GM21528 (cell line): Measurements from ENCODE around the gene SUFU.

Source experiments
- ATAC-seq: cut with Tn5 transposase; IDR thresholded peaks from one replicate; pipeline ENCODE4 v1.9.1; 2021; ENCODE audit warnings: mild to moderate bottlenecking, moderate library complexity; ENCODE audit not compliant: unreplicated experiment, low FRiP score

SUFU gene

GRCh38 chr10:102546606-102547320 is 43.0 kb downstream of the SUFU start:
- ATAC-seq = no peak

GRCh38 chr10:102549549-102549948 is 45.8 kb downstream of the SUFU start:
- ATAC-seq = no peak

GRCh38 chr10:102550636-102551210 is 47.0 kb downstream of the SUFU start:
- no peak for ATAC-seq

- no peak for ATAC-seq
Measured at GRCh38 chr10:102552533-102552932, 48.8 kb downstream of the SUFU start.

GRCh38 chr10:102553771-102554170 is 50.0 kb downstream of the SUFU start:
- no peak for ATAC-seq

- ATAC-seq = no peak
Measured at GRCh38 chr10:102554531-102554930, 50.8 kb downstream of the SUFU start.

- no peak for ATAC-seq
Measured at GRCh38 chr10:102555781-102556328, 52.1 kb downstream of the SUFU start.

GRCh38 chr10:102557569-102557968 is 53.8 kb downstream of the SUFU start:
- no peak for ATAC-seq

GRCh38 chr10:102559764-102560163 is 56.0 kb downstream of the SUFU start:
- no peak for ATAC-seq

GRCh38 chr10:102564209-102564834 is 60.5 kb downstream of the SUFU start:
- ATAC-seq = no peak

GRCh38 chr10:102565793-102566192 is 62.0 kb downstream of the SUFU start:
- no peak for ATAC-seq

- no peak for ATAC-seq
Measured at GRCh38 chr10:102578782-102579181, 75.0 kb downstream of the SUFU start.

GRCh38 chr10:102579328-102579727 is 75.6 kb downstream of the SUFU start:
- no peak for ATAC-seq

- ATAC-seq = no peak
Measured at GRCh38 chr10:102580230-102580629, 76.5 kb downstream of the SUFU start.

- ATAC-seq = no peak
Measured at GRCh38 chr10:102581401-102581800, 77.6 kb downstream of the SUFU start.

GRCh38 chr10:102581981-102582580 is 78.3 kb downstream of the SUFU start:
- ATAC-seq = no peak

GRCh38 chr10:102583435-102584417 is 80.0 kb downstream of the SUFU start:
- no peak for ATAC-seq

GRCh38 chr10:102585026-102585425 is 81.3 kb downstream of the SUFU start:
- no peak for ATAC-seq

GRCh38 chr10:102586858-102587257 is 83.1 kb downstream of the SUFU start:
- no peak for ATAC-seq

GRCh38 chr10:102588875-102589274 is 85.1 kb downstream of the SUFU start:
- no peak for ATAC-seq
